ENCODE results near the gene PARD3B.
"Not testable (repeated sequence)": the region's sequence is repeated elsewhere in the genome, so short reads cannot be mapped to it uniquely, and the experiment has no call there.

PARD3B gene

DNA sequence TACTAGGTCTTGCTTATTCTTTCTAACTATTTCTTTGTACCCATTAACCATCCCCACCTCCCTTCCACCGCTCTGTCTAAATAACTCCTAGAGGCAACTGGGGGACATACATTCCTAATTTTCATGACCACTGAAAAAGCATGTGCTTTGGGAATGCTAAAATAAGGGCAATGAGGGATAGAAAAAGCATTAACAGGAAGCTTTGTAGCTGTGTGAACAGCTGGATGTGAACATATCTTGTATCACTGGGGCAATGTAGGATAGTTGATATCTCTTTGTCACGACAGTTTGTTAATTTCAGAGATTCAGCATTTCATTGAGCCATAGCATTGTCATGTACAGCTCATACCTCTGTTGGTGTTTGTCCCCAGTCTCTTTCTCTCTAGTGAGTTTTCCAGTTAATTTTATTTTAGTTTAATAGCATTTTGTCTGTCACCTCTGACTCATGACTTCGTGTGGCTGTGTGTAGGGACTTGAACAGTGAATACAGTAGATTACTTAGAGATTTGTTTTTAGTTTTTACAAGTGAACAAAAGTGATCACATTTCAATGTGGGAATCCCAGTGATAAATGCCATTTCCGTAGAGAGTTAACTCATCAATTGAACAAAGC lies 906.7 kb downstream of the PARD3B start:
- DNase-seq: no peak

DNA sequence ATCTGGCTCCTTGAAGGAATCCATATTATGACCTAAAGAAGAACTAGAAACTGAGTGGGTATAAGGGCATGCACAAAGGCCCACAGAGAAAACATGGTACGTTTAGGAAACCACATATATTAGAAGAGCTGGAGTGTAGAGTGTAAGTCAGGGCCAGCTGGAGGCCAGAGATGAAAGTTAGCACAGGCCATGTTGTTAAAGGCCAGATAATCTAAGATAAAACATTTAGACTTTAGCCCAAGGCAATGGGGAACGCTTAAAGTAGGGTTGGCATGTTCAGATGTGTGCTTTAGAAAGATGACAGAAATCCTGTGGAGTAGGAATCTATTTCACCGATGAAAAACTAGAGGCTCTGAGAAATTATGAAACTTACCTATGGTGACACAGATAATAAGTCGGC lies 907.9 kb downstream of the PARD3B start:
- no peak for DNase-seq

GRCh38 chr2:205456682-205457081 lies 911.4 kb downstream of the PARD3B start:
- no peak for DNase-seq

DNA sequence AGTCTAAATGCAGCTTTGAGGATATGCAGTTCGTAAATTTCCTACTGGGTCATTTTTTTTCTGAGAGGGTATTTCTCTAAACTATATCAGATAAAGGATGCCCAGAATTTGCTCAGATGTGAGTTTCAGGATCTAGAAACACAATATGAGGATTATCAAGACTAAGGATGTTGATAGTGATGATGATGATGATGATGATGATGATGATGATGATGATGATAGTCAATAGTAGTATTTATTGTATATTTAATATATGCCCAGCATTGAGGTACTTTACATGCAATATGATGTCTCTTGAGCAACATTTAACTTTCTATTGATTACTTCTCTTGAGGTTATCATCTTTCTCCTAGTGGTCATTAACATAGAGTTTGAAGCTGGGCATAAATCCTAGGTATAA lies 914.9 kb downstream of the PARD3B start:
- no peak for DNase-seq

DNA sequence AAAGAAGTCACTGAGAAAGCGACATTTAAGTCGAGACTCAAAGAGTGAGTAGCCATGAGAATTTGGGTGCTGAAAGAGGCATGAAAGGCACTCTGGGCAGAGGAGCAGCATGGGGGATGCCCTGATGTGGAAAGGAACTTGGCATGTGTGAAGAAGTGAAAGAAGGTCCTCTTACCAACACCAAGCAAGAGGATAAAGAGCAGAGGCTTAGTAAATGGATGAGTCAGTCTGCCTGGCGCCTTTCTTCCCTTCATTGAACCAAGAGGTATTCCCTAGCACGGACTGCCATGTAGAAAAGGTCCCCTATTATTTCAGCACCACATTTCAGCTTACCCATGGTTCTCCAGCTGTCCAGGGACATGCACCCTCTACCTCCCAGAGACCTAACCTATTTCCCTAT lies 915.9 kb downstream of the PARD3B start:
- DNase-seq: no peak

GRCh38 chr2:205461678-205462665 lies 916.7 kb downstream of the PARD3B start:
- DNase-seq: no peak

GRCh38 chr2:205462681-205463345 lies 917.5 kb downstream of the PARD3B start:
- DNase-seq: no peak

GRCh38 chr2:205463466-205464025 lies 918.3 kb downstream of the PARD3B start:
- DNase-seq: no peak

DNA sequence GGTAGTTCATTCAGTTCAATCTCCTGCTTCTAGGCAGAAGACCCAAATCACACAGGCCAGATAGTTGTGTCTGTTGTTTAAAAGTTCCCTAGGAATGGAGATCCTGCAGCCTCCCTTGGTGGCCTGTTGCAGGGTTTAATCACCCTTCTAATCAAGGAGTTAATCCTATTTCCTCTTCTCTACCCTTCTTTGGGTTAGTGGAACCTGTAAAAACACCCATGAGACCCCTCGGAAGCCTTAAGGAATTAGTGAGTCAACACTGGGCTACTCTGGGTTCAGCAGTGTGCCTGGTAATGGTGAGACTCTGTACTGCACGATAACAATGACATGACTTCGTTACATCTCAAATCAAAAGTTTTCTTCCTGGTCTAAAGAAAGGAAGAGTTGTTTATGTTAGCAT lies 919.4 kb downstream of the PARD3B start:
- DNase-seq: no peak

- no peak for DNase-seq
Measured at GRCh38 chr2:205465791-205466190, 920.5 kb downstream of the PARD3B start.

DNA sequence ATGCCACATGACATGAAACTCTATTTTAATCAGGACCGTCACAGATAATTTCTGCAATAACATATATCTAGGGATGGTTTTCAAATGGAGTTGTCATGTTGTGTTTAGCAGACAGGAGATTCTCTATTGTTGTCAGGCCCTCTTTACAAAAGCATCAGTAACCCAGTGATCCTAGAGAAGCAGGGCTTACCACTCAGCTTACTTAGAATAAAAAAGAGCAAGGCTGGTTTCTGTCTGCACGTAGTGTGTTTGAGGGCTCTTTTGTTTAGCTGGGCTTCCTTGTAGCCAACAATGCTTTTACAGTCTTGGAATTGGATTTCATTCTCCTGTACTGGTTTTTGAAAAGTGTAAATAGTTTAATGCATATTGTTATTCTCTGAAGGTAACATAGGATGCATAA lies 926.5 kb downstream of the PARD3B start:
- no peak for DNase-seq

GRCh38 chr2:205473791-205474190 lies 928.5 kb downstream of the PARD3B start:
- DNase-seq: no peak

- no peak for DNase-seq
Measured at GRCh38 chr2:205474741-205475415, 929.6 kb downstream of the PARD3B start.

DNA sequence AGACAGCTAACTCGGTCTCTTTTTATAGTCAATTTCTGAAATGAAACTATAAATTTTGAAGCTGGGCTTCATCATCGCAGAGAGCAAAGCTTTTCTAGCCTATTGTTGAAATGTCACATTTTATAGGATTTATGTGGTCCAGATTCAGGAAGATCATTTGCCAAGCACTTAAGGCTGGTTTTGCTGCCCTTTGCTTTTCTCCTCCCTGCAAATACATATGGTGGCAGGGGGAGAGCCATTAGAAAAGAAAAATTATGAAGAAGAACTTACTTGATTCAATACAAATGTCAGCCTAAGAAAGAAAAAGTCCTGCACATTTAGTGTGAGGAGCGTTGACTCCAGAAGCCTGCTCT lies 930.1 kb downstream of the PARD3B start:
- DNase-seq: no peak

- no peak for DNase-seq
Measured at GRCh38 chr2:205477016-205477705, 931.9 kb downstream of the PARD3B start.

DNA sequence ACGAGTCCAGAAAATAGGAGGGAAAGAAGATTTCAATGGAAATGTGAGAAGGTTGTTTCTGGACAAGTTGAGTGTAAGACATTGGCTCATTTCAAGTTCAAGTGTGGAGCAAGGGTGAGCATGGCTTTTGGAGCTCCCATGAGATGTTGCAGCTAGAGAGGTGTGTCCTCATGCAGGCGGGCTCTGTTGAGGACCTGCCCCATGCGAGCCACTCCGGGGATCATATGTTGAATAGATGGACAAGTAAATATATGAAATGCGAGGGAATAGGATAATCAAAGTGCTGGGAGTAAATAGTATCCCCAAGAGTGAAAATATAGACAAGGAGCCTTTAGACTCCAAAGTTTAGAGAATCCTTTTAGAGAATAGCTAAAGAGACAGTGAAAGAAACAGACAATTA lies 936.6 kb downstream of the PARD3B start:
- DNase-seq: no peak

DNA sequence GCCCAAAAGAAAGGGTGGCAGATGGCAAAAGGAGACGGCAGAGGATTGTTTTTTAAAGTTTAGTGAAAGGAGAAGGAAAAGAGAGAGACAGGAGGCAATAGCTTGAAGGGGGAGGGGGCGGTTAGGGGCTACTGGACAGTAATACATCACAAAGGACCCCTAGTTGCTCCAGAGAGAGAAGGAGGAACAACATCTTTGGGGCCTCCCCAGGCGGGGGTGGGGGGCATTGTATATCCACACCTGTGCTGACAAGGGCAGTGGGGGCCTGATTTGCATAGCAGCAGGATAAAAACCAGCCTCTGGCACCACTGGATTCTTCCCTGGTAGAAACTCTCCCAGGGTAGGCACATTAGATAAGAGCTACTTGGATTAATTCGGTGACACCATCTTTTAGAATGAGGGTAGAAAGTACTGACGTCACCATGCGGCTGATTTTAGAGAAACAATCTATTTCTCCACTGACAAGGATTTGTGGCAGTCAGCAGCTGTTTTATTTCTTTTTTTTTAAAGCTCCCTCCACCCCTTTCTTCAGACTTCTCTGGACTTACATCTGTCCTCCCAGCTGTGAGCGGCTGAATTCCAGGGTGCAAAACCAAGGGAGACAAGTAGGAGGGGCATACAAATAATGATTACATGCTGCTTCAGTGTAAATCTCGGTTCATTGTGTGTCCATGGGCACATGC lies 937.3 kb downstream of the PARD3B start:
- DNase-seq: no peak

DNA sequence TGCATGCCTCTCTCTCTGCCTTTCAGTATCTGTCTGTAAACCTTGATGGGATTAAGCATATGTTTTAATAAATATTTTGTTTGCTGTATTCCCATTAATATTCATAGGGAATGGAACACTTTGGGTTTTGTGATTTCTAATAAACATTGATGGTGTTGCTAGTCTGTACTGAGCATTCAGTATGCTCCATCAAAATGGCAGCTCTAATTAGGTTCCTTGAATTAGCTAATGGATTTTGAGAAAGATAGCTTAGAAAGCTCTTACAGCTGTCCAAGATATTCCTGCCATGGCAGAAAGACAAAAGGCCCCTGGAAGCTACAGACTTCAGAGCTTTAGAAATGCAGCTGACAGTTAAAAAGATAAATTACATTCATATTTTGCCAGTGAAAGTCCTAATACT lies 937.8 kb downstream of the PARD3B start:
- no peak for DNase-seq

- DNase-seq: no peak
Measured at GRCh38 chr2:205484215-205484614, 938.9 kb downstream of the PARD3B start.

- no peak for DNase-seq
Measured at GRCh38 chr2:205484764-205485163, 939.5 kb downstream of the PARD3B start.

DNA sequence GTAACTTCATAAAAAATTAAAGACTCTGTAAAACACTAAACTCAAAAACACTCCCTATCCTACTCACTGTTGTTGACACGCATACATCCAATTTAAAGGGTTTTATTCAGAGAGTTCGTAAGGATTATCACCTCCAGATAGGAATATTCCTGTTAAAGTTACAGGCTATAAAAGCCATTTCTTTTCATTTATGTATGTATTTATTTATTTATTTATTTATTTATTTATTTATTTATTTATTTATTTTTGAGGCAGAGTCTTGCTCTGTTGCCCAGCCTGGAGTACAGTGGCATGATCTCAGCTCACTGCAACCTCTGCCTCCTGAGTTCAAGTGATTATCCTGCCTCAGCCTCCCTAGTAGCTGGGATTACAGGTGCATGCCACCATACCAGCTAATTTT lies 948.3 kb downstream of the PARD3B start:
- DNase-seq: not testable (repeated sequence)
